Astrocyte (in vitro differentiated cells and primary cell): ENCODE measurements around the gene RETREG1. TPM values are rescaled to one million over a fixed set of nuclear protein-coding genes. Genes with fewer than 3 reads are reported as not detected.
A peak's percentile ranks its signal among the peaks of the same experiment; 100 is the strongest.

ENCODE experiments used
- DNase-seq: peaks from one replicate; pipeline ENCODE4 v3.0.0-alpha.2; 2010; ENCODE audit warnings: low read depth
- FAIRE-seq: peaks from 2 replicates; lab custom pipeline; 2011; peaks lifted over from hg19 to GRCh38; lab: Jason Lieb, UNC
- H2AFZ ChIP-seq: 2 replicates; pipeline ENCODE4 v1.6.0; 2012; ENCODE audit warnings: low read depth, low read length, inconsistent platforms
- H3K27ac ChIP-seq: 2 replicates; pipeline ENCODE4 v1.5.1; 2011; ENCODE audit warnings: low read depth, low read length, inconsistent platforms
- H3K27me3 ChIP-seq: 2 replicates; pipeline ENCODE4 v1.6.0; 2011; ENCODE audit warnings: low read length, inconsistent platforms; ENCODE audit not compliant: insufficient read depth
- H3K36me3 ChIP-seq: 2 replicates; pipeline ENCODE4 v1.5.1; 2011; ENCODE audit warnings: low read length, inconsistent platforms; ENCODE audit not compliant: insufficient read depth
- H3K4me1 ChIP-seq: 2 replicates; pipeline ENCODE4 v1.5.1; 2011; ENCODE audit warnings: low read length, inconsistent platforms; ENCODE audit not compliant: insufficient read depth
- H3K4me2 ChIP-seq: 2 replicates; pipeline ENCODE4 v1.6.0; 2012; ENCODE audit warnings: low read length, inconsistent platforms
- H3K4me3 ChIP-seq: 2 replicates; pipeline ENCODE4 v1.5.1; 2011; ENCODE audit warnings: low read depth, mild to moderate bottlenecking, low read length, inconsistent platforms; ENCODE audit not compliant: insufficient read depth
- H3K79me2 ChIP-seq: 2 replicates; pipeline ENCODE4 v1.6.0; 2012; ENCODE audit warnings: mild to moderate bottlenecking, low read length, inconsistent platforms; ENCODE audit not compliant: insufficient read depth
- H3K9ac ChIP-seq: 2 replicates; pipeline ENCODE4 v1.6.0; 2012; ENCODE audit warnings: mild to moderate bottlenecking, low read length, inconsistent platforms
- H3K9me3 ChIP-seq: 2 replicates; pipeline ENCODE4 v1.5.1; 2012; ENCODE audit warnings: low read depth, mild to moderate bottlenecking, low read length, inconsistent platforms; ENCODE audit not compliant: insufficient read depth
- H4K20me1 ChIP-seq: 2 replicates; pipeline ENCODE4 v1.6.0; 2012; ENCODE audit warnings: low read length, inconsistent platforms; ENCODE audit not compliant: insufficient read depth
- H3K27ac Mint-ChIP-seq: one replicate; pipeline ENCODE4 v1.8.0; 2021; ENCODE audit warnings: mild to moderate bottlenecking, mixed read lengths; ENCODE audit not compliant: unreplicated experiment
- H3K27me3 Mint-ChIP-seq: one replicate; pipeline ENCODE4 v1.8.0; 2021; ENCODE audit warnings: low read depth, mixed read lengths; ENCODE audit not compliant: unreplicated experiment
- H3K36me3 Mint-ChIP-seq: one replicate; pipeline ENCODE4 v1.8.0; 2021; ENCODE audit warnings: low read depth, mixed read lengths; ENCODE audit not compliant: unreplicated experiment
- H3K4me1 Mint-ChIP-seq: one replicate; pipeline ENCODE4 v1.8.0; 2021; ENCODE audit warnings: low read depth, mixed read lengths; ENCODE audit not compliant: unreplicated experiment
- H3K4me3 Mint-ChIP-seq: one replicate; pipeline ENCODE4 v1.8.0; 2021; ENCODE audit warnings: mild to moderate bottlenecking, moderate library complexity, mixed read lengths; ENCODE audit not compliant: unreplicated experiment
- H3K9me3 Mint-ChIP-seq: one replicate; pipeline ENCODE4 v1.8.0; 2021; ENCODE audit warnings: mild to moderate bottlenecking, mixed read lengths; ENCODE audit not compliant: unreplicated experiment
- EZH2 ChIP-seq: IDR thresholded peaks from 2 replicates; pipeline ENCODE4 v1.6.1; 2012; ENCODE audit warnings: mild to moderate bottlenecking, low read length, inconsistent platforms; ENCODE audit not compliant: insufficient read depth
- total RNA-seq: library from RNA; stranded (reverse); gene quantifications from 2 replicates; pipeline ENCODE4 v1.2.1, GENCODE V29; 2021
- TF ChIP-seq, protein P1 (sequence below): IDR thresholded peaks from 2 replicates; pipeline ENCODE4 v1.5.1; 2011; ENCODE audit warnings: low read depth, mild to moderate bottlenecking, inconsistent platforms, low read length, moderate library complexity; ENCODE audit not compliant: insufficient read depth

The RETREG1 gene
- total RNA-seq, 1 donor from 2014 or later = 0.98 TPM

- Histone ChIP-seq H3K4me3 (no peak overlapping the region), H3K27ac (no peak overlapping the region), H3K4me1 (peaks cover 1% of the 10 kb centered on the region), H4K20me1 (no peaks in the 10 kb centered on the region), H3K9ac (no peak overlapping the region), H3K27me3 (no peaks in the 10 kb centered on the region), H3K79me2 (no peaks in the 10 kb centered on the region), H3K36me3 (no peaks in the 10 kb centered on the region), H3K9me3 (no peaks in the 10 kb centered on the region), H3K4me2 (no peak overlapping the region), H2AFZ (no peak overlapping the region)
- Mint-ChIP-seq H3K27me3 (no peaks in the 10 kb centered on the region), H3K27ac (no peak overlapping the region), H3K4me3 (no peak overlapping the region), H3K9me3 (no peaks in the 10 kb centered on the region), H3K36me3 (no peaks in the 10 kb centered on the region), H3K4me1 (peaks cover 16% of the 10 kb centered on the region)
- DNase-seq = peak; percentile 24
- TF ChIP-seq, protein P1, sequence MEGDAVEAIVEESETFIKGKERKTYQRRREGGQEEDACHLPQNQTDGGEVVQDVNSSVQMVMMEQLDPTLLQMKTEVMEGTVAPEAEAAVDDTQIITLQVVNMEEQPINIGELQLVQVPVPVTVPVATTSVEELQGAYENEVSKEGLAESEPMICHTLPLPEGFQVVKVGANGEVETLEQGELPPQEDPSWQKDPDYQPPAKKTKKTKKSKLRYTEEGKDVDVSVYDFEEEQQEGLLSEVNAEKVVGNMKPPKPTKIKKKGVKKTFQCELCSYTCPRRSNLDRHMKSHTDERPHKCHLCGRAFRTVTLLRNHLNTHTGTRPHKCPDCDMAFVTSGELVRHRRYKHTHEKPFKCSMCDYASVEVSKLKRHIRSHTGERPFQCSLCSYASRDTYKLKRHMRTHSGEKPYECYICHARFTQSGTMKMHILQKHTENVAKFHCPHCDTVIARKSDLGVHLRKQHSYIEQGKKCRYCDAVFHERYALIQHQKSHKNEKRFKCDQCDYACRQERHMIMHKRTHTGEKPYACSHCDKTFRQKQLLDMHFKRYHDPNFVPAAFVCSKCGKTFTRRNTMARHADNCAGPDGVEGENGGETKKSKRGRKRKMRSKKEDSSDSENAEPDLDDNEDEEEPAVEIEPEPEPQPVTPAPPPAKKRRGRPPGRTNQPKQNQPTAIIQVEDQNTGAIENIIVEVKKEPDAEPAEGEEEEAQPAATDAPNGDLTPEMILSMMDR = peak; percentile 73
- no peak for TF ChIP-seq EZH2
- peak; percentile 39 for FAIRE-seq
Observed at GRCh38 chr5:16550316-16550952, 66.4 kb downstream of the RETREG1 start.

DNA sequence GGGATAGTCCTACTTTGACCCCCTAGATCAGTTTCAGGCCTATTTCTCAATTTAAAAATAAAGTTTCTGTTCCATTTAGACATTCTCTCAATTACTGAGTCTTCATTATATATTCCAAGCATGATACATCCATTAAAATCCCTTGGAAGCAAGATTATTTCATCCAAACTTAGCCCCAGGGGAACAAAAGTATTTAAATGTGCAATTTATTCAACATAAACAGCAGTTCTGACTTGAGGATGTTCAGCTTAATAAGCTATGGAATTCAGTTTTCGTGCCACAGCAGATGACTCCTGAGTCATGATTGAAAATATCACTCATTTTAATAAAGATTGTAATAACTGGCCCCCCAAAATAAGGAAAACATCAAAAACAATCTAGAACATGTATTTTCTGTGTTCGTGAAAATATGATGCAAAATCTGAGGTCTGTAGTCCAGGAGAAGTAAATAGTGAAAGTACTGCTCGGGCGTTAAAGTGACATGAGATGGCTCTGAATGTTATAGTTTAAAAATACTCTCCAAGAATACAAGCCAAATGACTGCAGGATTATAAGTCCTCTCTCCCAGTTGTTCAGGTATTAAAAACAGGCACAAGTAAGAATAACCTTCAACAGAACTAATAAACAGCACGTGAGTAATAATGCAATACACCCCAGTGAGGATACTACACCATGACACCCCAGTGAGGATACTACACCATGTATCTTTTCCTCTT, 67.1 kb downstream of the RETREG1 start:
- no peak overlapping the region for H3K27ac Mint-ChIP-seq
- Histone ChIP-seq H3K4me2 (no peak overlapping the region), H3K27me3 (no peaks in the 10 kb centered on the region), H3K9me3 (no peaks in the 10 kb centered on the region), H3K4me1 (peaks cover 5% of the 10 kb centered on the region), H3K27ac (no peak overlapping the region), H2AFZ (no peak overlapping the region), H3K79me2 (no peaks in the 10 kb centered on the region), H3K9ac (no peak overlapping the region), H3K36me3 (no peaks in the 10 kb centered on the region), H3K4me3 (no peak overlapping the region), H4K20me1 (no peaks in the 10 kb centered on the region)
- FAIRE-seq = no peak
- no peaks in the 10 kb centered on the region for H3K36me3 Mint-ChIP-seq
- no peak for TF ChIP-seq EZH2
- TF ChIP-seq, protein P1 = no peak
- DNase-seq = no peak
- H3K4me1 Mint-ChIP-seq = peaks cover 22% of the 10 kb centered on the region
- no peaks in the 10 kb centered on the region for H3K9me3 Mint-ChIP-seq
- no peak overlapping the region for H3K4me3 Mint-ChIP-seq
- H3K27me3 Mint-ChIP-seq = no peaks in the 10 kb centered on the region

DNA sequence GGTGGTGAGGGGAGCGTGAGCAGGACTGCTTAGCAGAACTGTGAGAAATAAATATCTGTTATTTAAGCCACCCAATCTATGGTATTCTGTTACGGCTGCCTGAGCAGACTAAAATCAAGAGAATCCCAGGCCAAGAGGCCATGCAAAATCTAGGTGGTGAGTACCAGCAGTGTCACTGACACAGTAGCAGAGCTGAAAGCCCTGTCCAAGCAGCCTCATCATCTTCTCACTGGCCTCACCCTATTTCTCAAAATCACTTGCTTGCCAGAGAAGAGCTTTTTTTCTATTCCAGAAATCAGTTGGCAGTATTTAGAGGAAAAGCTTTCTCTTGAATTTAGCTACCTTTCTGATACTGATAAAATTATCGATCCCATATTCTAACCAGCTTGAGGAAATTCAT, 68.0 kb downstream of the RETREG1 start:
- DNase-seq = no peak
- Histone ChIP-seq H3K27me3 (no peaks in the 10 kb centered on the region), H3K27ac (no peak overlapping the region), H3K36me3 (no peaks in the 10 kb centered on the region), H3K9me3 (no peaks in the 10 kb centered on the region), H2AFZ (no peak overlapping the region), H4K20me1 (no peaks in the 10 kb centered on the region), H3K4me3 (no peak overlapping the region), H3K4me2 (no peak overlapping the region), H3K4me1 (peaks cover 5% of the 10 kb centered on the region), H3K79me2 (no peaks in the 10 kb centered on the region), H3K9ac (no peak overlapping the region)
- Mint-ChIP-seq H3K27me3 (no peaks in the 10 kb centered on the region), H3K4me1 (peaks cover 24% of the 10 kb centered on the region), H3K27ac (no peak overlapping the region), H3K36me3 (no peaks in the 10 kb centered on the region), H3K9me3 (no peaks in the 10 kb centered on the region), H3K4me3 (no peak overlapping the region)
- TF ChIP-seq EZH2 = no peak
- TF ChIP-seq, protein P1 = no peak
- FAIRE-seq = no peak
